Lung (tissue), 12 donors: Measurements from ENCODE around the gene CACNA1C. TPM values are rescaled to one million over a fixed set of nuclear protein-coding genes. Genes with fewer than 3 reads are reported as not detected.

Source experiments
- ATAC-seq: fragments of 200-7000 bp; cut with Tn5 transposase; one replicate; pipeline ENCODE4 v1.9.1; 2020; ENCODE audit warnings: moderate number of reproducible peaks; ENCODE audit not compliant: insufficient read depth, low FRiP score
- DNase-seq, 3 donors: peaks; one replicate each; pipeline ENCODE4 v3.0.0-alpha.2; 2013 to 2017
- H3K27ac ChIP-seq, 2 donors: one replicate each; pipeline ENCODE4 v1.5.1; 2013; ENCODE audit warnings: mild to moderate bottlenecking in 2 of 2, moderate library complexity in 2 of 2, control low read depth in 1 of 2, inconsistent platforms in 1 of 2, low read depth in 1 of 2, low read length in 1 of 2
- H3K27me3 ChIP-seq, 3 donors: one replicate each; pipeline ENCODE4 v1.5.1; 2013; ENCODE audit warnings: low read length in 2 of 3; ENCODE audit not compliant: control insufficient read depth in 3 of 3, insufficient read depth in 3 of 3
- H3K36me3 ChIP-seq, 4 donors: one replicate each; pipeline ENCODE4 v1.5.1; 2013; ENCODE audit warnings: low read length in 4 of 4, mild to moderate bottlenecking in 1 of 4, moderate library complexity in 1 of 4; ENCODE audit not compliant: control insufficient read depth in 4 of 4, insufficient read depth in 4 of 4
- H3K4me1 ChIP-seq, 5 donors: one replicate each; pipeline ENCODE4 v1.5.1; 2013; ENCODE audit warnings: low read length in 5 of 5, mild to moderate bottlenecking in 2 of 5, moderate library complexity in 1 of 5; ENCODE audit not compliant: control insufficient read depth in 5 of 5, insufficient read depth in 5 of 5
- H3K4me3 ChIP-seq: one replicate; pipeline ENCODE4 v1.5.1; 2013; ENCODE audit warnings: mild to moderate bottlenecking, control low read depth, moderate library complexity
- H3K9ac ChIP-seq, 2 donors: one replicate each; pipeline ENCODE4 v1.5.1; 2013; ENCODE audit warnings: low read length in 2 of 2, control low read depth in 1 of 2; ENCODE audit not compliant: insufficient read depth in 1 of 2
- H3K9me3 ChIP-seq, 4 donors: one replicate each; pipeline ENCODE4 v1.5.1; 2013; ENCODE audit warnings: low read length in 3 of 4, mild to moderate bottlenecking in 1 of 4, moderate library complexity in 1 of 4; ENCODE audit not compliant: control insufficient read depth in 4 of 4, insufficient read depth in 3 of 4
- CTCF ChIP-seq: IDR thresholded peaks from 2 replicates; pipeline ENCODE4 v1.5.1; 2012; ENCODE audit warnings: mild to moderate bottlenecking; ENCODE audit errors: control extremely low read depth, extremely low read depth
- WGBS, 2 donors: extraction: QIAGEN DNeasy Blood & Tissue Kit; methylation state at CpG; one replicate each; pipeline ENCODE4 v1.1.7; 2013; 5-methylcytosine and 5-hydroxymethylcytosine counted together
- polyA plus RNA-seq, 2 donors: library from polyadenylated mRNA; stranded (reverse); fragments of 200-250 nt; gene quantifications; one replicate each; pipeline ENCODE4 v1.2.1, GENCODE V29; 2013
- total RNA-seq, 2 donors: library from RNA; depleted of rRNA in 1 of 2; stranded (reverse); fragments of >200 nt in 1 of 2; gene quantifications; one replicate each; pipeline ENCODE4 v1.2.1, GENCODE V29; 2014 to 2021
- donor health status: control.
- donor health status: control.
- donor health status: Bipolar disorder and iron deficiency.
- donor health status: healthy.
- donor health status: DM: yes; HTN: yes; CAD: no.

CACNA1C gene
- total and polyA plus RNA-seq, 4 donors = 3.2 to 17.5 (median 7.5) TPM

- Histone ChIP-seq H3K27me3 (no peaks in the 10 kb centered on the region), H3K36me3 (peaks cover 0 to 6% (median 2%) of the 10 kb centered on the region in 4 donors), H3K4me1 (no peaks in the 10 kb centered on the region), H3K9me3 (no peaks in the 10 kb centered on the region), H3K4me3 (no peak overlapping the region), H3K27ac (no peak overlapping the region), H3K9ac (no peak overlapping the region)
- ATAC-seq (no peak), DNase-seq (no peak)
- no peak for TF ChIP-seq CTCF
- 87 to 93% methylated on average over 33 of the region's 33 CpGs for WGBS, 2 donors
Observed at GRCh38 chr12:2679068-2679815, 626.5 kb downstream of the CACNA1C start.

- Histone ChIP-seq H3K27me3 (no peaks in the 10 kb centered on the region), H3K9ac (no peak overlapping the region), H3K4me3 (no peak overlapping the region), H3K36me3 (peaks cover 0 to 6% (median 2%) of the 10 kb centered on the region in 4 donors), H3K27ac (no peak overlapping the region), H3K9me3 (no peaks in the 10 kb centered on the region), H3K4me1 (no peaks in the 10 kb centered on the region)
- 79 to 85% methylated on average over 16 to 18 of the region's 18 CpGs for WGBS, 2 donors
- no peak for TF ChIP-seq CTCF
- no peak for DNase-seq
- ATAC-seq = no peak
Observed at GRCh38 chr12:2679816-2680675, 627.3 kb downstream of the CACNA1C start.

GRCh38 chr12:2680676-2681039, 627.9 kb downstream of the CACNA1C start:
- H3K9ac ChIP-seq = no peak overlapping the region
- no peaks in the 10 kb centered on the region for H3K27me3 ChIP-seq
- DNase-seq = no peak
- ATAC-seq = no peak
- H3K4me3 ChIP-seq = no peak overlapping the region
- no peaks in the 10 kb centered on the region for H3K9me3 ChIP-seq
- no peak for TF ChIP-seq CTCF
- WGBS, 2 donors = 85 to 88% methylated on average over 3 of the region's 3 CpGs
- peaks cover 0 to 6% (median 2%) of the 10 kb centered on the region in 4 donors for H3K36me3 ChIP-seq
- no peaks in the 10 kb centered on the region for H3K4me1 ChIP-seq
- no peak overlapping the region for H3K27ac ChIP-seq
